Measurements from ENCODE around the gene WDR35.
"Not testable (repeated sequence)": the region's sequence is repeated elsewhere in the genome, so short reads cannot be mapped to it uniquely, and the experiment has no call there.

The WDR35 gene

DNA sequence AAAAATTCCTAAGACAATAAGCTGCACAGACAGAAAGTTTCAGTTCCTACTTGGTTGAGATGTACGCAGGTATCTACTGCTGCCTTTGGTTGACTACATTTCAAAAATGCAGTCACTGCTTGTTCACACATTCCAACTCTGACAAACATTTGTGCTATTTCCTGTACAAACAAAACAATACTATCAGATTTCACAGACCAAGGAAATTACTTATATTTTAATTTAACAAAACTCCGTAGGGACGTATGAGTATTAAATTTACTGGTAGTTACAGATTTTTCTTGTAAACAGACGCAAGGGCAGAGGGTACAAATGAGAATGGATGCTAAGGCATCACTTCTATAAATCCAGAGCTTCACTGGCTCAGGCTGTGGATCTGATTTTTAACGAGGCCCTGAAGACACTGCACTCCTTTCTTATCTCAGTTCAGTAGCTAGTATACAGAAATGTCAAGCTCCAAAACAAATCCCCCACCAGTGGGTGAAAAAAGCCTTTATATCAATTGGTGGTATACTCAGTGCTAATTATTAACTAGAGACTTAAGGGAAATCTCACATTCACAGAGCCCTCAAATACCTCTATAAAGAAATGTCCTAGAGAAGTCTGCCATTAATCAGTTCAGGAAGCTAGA lies 56.4 kb downstream of the WDR35 start:
- DNase-seq = no peak

GRCh38 chr2:19932928-19933327 lies 57.0 kb downstream of the WDR35 start:
- no peak for DNase-seq

- DNase-seq = no peak
Observed at GRCh38 chr2:19929226-19929625, 60.7 kb downstream of the WDR35 start.

- not testable (repeated sequence) for DNase-seq
Observed at GRCh38 chr2:19927816-19928215, 62.1 kb downstream of the WDR35 start.

DNA sequence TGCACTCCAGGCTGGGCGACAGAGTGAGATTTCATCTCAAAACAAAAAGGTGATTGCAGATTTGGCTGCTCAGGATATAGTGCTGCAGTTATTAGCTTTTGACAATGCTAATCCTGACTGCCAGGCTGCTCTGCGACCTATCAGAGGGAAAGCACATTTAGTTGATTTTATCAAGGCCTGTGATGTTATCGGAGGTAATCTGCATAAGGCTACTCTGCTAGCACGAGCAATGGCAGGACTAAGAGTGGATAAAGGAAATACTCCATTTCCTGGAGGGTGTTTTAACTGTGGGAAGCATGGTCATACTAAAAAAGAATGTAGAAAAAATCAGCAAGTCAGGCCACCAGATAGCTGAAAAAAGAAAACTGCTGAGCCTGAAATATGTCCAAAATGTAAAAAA lies 65.4 kb downstream of the WDR35 start:
- DNase-seq = not testable (repeated sequence)

- not testable (repeated sequence) for DNase-seq
Observed at GRCh38 chr2:19922188-19922587, 67.7 kb downstream of the WDR35 start.

DNA sequence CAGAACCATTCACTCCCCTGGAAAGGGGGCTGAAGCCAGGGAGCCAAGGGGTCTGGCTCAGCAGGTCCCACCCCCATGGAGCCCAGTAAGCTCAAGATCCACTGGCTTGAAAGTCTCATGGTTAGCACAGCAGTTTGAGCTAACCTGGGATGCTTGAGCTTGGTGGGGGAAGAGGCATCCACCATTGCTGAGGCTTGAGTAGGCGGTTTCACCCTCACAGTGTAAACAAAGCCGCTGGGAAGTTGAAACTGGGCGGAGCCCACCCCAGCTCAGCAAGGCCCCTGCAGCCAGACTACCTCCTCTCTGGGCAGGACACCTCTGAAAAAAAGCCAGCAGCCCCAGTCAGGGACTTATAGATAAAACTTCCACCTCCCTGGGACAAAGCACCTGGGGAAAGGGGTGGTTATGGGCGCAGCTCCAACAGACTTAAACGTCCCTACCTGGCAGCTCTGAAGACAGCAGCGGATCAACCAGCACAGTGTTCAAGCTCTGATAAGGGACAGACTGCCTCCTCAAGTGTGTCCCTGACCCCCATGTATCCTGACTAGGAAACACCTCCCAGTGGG lies 73.4 kb downstream of the WDR35 start:
- no peak for DNase-seq

- no peak for DNase-seq
Observed at GRCh38 chr2:19914266-19914975, 75.5 kb downstream of the WDR35 start.

DNA sequence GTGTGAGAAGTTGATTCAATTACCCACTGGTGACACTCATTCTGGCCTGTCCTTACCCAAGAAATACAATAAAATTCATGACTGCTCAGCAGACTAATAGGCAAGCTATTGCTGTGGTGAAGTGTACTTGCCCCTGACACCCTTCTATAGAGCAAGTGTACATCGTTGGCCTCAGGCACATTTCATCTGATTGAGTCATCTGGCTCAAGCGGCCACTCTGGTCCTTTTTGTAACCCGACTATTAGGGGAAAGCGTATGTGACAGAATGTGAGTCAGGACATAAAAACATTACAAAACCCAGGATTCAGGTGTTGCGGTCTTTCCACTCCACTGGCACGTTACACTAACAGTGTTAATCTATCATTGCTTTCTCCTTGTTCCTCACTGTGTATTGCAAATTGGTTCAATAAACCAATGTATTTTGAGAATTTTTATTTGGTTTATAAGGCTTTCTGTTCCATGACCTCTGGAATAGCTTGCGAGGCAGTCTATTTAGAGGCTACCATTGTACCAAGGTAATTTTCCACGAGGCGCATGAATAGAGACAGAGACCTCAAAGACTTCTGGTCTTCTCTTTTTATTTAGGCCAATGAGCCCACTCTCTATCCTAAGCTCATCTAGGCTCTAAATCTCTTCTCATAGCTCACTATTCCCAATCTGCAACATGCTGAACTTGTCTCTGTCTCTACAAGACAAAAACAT lies 77.9 kb downstream of the WDR35 start:
- DNase-seq = no peak

GRCh38 chr2:19902216-19902740 lies 87.6 kb downstream of the WDR35 start:
- DNase-seq = no peak

DNA sequence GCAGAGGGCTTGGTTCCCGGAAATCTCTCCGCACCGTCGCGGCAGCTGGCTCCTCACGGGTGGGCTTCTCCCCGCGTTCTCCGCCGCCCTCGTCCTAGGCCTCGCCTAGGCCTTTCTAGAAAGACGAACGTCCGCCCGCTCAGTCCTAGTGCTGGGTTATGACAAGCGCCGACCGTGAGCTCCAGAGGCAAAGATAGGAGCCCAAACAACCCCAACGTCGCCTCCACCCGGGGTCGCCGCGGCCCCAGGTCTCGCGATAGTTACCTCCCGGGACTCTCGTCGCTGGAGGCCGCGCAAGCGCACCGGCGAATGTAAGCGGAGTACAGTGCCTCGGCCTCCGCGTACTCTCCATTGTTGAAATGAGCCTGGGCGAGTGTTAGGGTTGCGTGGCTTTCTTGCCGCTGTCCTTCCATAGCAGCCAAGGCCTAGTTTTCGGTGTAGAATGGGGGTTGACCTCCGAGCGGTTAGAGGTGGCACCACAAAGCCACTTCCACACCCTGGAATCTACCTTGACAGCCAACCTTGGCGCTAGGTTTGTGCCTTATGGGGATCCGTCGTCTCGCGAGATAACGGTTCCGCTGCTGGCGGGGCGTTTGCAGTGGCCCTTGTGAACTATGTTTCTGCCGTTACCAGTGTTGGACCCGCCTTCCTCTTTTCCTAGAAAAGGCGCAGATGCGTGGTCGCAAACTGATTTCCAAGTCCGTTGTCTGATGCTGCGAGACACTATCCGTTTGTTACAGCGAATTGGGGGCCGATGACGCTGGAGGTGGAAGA lies 88.3 kb downstream of the WDR35 start, which contains the start of gene TTC32:
Gene TTC32, minus strand, starts transcription at position 542 of the 774 bp plus-strand sequence. Its CDS starts 129 bp downstream, at position 413.
- DNase-seq = peak; percentile 93 to 94

DNA sequence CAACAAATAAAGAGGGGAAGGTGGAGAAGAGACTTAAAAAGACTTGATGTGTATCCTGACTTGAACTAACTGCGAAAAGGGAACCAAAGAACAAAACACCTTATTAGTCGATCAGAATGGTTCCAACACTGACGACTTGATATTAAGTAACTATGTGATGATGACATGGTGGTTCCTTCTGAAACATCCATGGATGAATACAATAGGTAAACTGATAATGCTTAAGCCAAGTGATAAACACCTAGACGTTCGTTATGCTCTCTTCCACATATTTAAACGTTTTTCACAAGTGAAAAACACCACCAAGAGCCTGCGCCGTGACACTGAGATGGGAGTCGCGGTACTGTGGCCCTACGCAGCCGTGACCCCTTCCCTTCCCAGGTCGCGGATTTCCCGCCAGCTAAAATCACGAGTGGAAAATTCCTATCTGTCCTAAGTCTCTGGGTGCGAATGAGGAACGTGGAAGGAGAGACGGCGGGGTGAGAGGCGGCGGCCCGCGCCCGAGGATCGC lies 88.9 kb downstream of the WDR35 start:
- DNase-seq = peak in 1 of 2 donors; percentile 39

GRCh38 chr2:19899985-19900930 lies 89.6 kb downstream of the WDR35 start:
- DNase-seq = peak; percentile 5 to 59

GRCh38 chr2:19898592-19899329 lies 91.1 kb downstream of the WDR35 start:
- no peak for DNase-seq

- no peak for DNase-seq
Observed at GRCh38 chr2:19897623-19898245, 92.2 kb downstream of the WDR35 start.

- DNase-seq = no peak
Observed at GRCh38 chr2:19895535-19895934, 94.4 kb downstream of the WDR35 start.

- DNase-seq = no peak
Observed at GRCh38 chr2:19894134-19894792, 95.6 kb downstream of the WDR35 start.

- no peak for DNase-seq
Observed at GRCh38 chr2:19893520-19894133, 96.3 kb downstream of the WDR35 start.

DNA sequence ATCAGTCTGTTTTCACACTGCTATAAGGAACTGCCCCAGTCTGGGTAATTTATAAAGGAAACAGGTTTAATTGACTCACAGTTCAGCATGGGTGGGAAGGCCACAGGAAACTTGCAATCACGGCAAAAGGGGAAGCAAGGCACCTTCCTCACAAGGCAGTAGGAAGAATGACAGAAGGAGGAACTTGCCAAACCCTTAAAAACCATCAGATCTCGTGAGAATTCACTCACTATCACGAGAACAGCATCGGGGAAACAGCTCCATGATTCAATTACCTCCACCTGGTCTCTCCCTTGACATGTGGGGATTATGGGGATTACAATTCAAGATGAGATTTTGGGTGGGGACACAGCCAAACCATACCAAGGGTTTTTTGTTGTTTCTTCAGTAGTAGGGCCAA lies 97.9 kb downstream of the WDR35 start:
- DNase-seq = peak in 1 of 2 donors; percentile 68

Measured in CD4-positive, alpha-beta T cell treated with Interleukin-1 beta for 1 hour (primary cell).